Activated CD4-positive, alpha-beta T cell treated with anti-CD3 and anti-CD28 coated beads for 48 hours (primary cell): ENCODE results near the gene TMEM167A.
A peak's percentile ranks its signal among the peaks of the same experiment; 100 is the strongest.

Source experiments
- DNase-seq: peaks from one replicate; pipeline ENCODE4 v3.0.0-alpha.2; 2020

The TMEM167A gene

GRCh38 chr5:83076742-83077661 lies at the start of gene TMEM167A, which contains the start of gene XRCC4:
Gene TMEM167A, minus strand, starts transcription at chr5:83077394. Its CDS starts 71 bp downstream, at chr5:83077323.
Gene XRCC4, plus strand, starts transcription at chr5:83077547. Its CDS starts 27,373 bp downstream, at chr5:83104920.
- DNase-seq, result peak; percentile 94

GRCh38 chr5:83126501-83126900 lies 49.3 kb upstream of the TMEM167A start:
- DNase-seq, result no peak

- no peak for DNase-seq
These were observed 48.4 kb upstream of the TMEM167A start for GRCh38 chr5:83125560-83125959.

- no peak for DNase-seq
These were observed 47.4 kb upstream of the TMEM167A start for GRCh38 chr5:83124593-83124992.

GRCh38 chr5:83118976-83119375 lies 41.8 kb upstream of the TMEM167A start:
- no peak for DNase-seq

- DNase-seq, result no peak
These were observed 41.3 kb upstream of the TMEM167A start for GRCh38 chr5:83118471-83118870.

- DNase-seq, result no peak
These were observed 38.6 kb upstream of the TMEM167A start for GRCh38 chr5:83115816-83116215.

- no peak for DNase-seq
These were observed 32.2 kb upstream of the TMEM167A start for GRCh38 chr5:83109380-83109779.

- no peak for DNase-seq
These were observed 30.7 kb upstream of the TMEM167A start for GRCh38 chr5:83107692-83108420.

GRCh38 chr5:83104021-83104420 lies 26.8 kb upstream of the TMEM167A start:
- DNase-seq, result no peak

GRCh38 chr5:83102364-83102980 lies 25.3 kb upstream of the TMEM167A start:
- DNase-seq, result no peak

GRCh38 chr5:83101514-83101913 lies 24.3 kb upstream of the TMEM167A start:
- no peak for DNase-seq

GRCh38 chr5:83099445-83099844 lies 22.3 kb upstream of the TMEM167A start:
- DNase-seq, result no peak

- DNase-seq, result no peak
These were observed 21.8 kb upstream of the TMEM167A start for GRCh38 chr5:83099001-83099400.

GRCh38 chr5:83097689-83098231 lies 20.6 kb upstream of the TMEM167A start:
- no peak for DNase-seq

- DNase-seq, result no peak
These were observed 19.6 kb upstream of the TMEM167A start for GRCh38 chr5:83096660-83097339.

GRCh38 chr5:83095957-83096539 lies 18.9 kb upstream of the TMEM167A start:
- DNase-seq, result no peak

GRCh38 chr5:83095163-83095956 lies 18.2 kb upstream of the TMEM167A start:
- no peak for DNase-seq

- DNase-seq, result no peak
These were observed 16.5 kb upstream of the TMEM167A start for GRCh38 chr5:83093692-83094091.

- no peak for DNase-seq
These were observed 15.4 kb upstream of the TMEM167A start for GRCh38 chr5:83092619-83093018.

- DNase-seq, result no peak
These were observed 13.0 kb upstream of the TMEM167A start for GRCh38 chr5:83090169-83090568.
